Central memory CD8-positive, alpha-beta T cell (primary cell): Measurements from ENCODE around the gene SLC35F3.

Source experiments
- ATAC-seq: fragments of 150-1000 bp; cut with Tn5 transposase; replicated peaks from 2 replicates; pipeline ENCODE4 v1.10.0; 2022; ENCODE audit warnings: mild to moderate bottlenecking, moderate FRiP score, moderate number of reproducible peaks; ENCODE audit not compliant: poor library complexity, severe bottlenecking; ENCODE audit errors: extremely low read depth
- DNase-seq, 2 donors: peaks; one replicate each; pipeline ENCODE4 v3.0.0; 2021; ENCODE audit warnings: low spot score in 2 of 2
- H3K27ac Mint-ChIP-seq: one replicate; pipeline ENCODE4 v1.8.0; 2022; ENCODE audit warnings: low read depth, mild to moderate bottlenecking, moderate library complexity, mixed read lengths
- H3K27me3 Mint-ChIP-seq: one replicate; pipeline ENCODE4 v1.8.0; 2022; ENCODE audit warnings: mixed read lengths
- H3K36me3 Mint-ChIP-seq: one replicate; pipeline ENCODE4 v1.8.0; 2022; ENCODE audit warnings: mild to moderate bottlenecking, moderate library complexity, mixed read lengths; ENCODE audit not compliant: insufficient read depth
- H3K4me1 Mint-ChIP-seq: one replicate; pipeline ENCODE4 v1.8.0; 2022; ENCODE audit warnings: mixed read lengths
- H3K4me3 Mint-ChIP-seq: one replicate; pipeline ENCODE4 v1.8.0; 2022; ENCODE audit warnings: mild to moderate bottlenecking, moderate library complexity, mixed read lengths
- H3K9me3 Mint-ChIP-seq: one replicate; pipeline ENCODE4 v1.8.0; 2022; ENCODE audit warnings: mixed read lengths

SLC35F3 gene

DNA sequence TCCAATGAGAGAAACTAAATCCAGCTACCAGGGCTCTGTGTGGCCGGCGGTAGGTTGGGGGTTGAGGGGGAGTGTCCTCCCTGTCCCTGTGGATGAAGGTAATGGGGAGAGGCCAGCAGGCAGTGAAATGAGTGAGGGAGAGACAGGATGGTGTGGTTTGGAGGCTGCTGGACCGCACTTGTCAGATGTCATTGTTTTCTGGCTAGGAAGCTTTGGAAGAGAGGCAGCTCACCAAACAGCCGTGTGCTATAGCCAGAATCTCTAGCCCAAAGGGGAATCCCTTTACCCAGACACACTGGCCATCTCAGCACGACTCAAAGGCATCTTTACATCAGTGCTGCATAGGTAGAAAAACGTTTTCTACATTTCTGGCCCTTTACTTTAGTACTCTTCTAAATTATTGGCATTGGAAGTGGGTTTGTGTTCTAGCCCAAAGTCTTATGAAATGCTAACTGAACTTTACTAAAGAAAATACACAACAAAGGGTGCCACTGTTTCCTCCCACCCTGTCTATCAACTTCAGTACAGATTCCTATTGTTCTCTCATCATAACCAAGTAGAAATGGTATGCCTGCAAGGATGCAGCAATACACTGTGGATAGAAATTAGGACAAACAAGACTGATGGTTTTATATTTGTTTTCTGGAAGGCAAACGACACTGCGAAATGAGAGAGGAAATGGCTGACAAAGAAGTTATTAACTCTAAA, 372.8 kb downstream of the SLC35F3 start:
- no peak overlapping the region for H3K27ac Mint-ChIP-seq
- no peak for DNase-seq
- H3K27me3 Mint-ChIP-seq, result peaks cover 42% of the 10 kb centered on the region
- ATAC-seq, result no peak
- H3K9me3 Mint-ChIP-seq, result no peaks in the 10 kb centered on the region
- H3K4me3 Mint-ChIP-seq, result no peak overlapping the region
- H3K4me1 Mint-ChIP-seq, result no peaks in the 10 kb centered on the region
- peaks cover 3% of the 10 kb centered on the region for H3K36me3 Mint-ChIP-seq

DNA sequence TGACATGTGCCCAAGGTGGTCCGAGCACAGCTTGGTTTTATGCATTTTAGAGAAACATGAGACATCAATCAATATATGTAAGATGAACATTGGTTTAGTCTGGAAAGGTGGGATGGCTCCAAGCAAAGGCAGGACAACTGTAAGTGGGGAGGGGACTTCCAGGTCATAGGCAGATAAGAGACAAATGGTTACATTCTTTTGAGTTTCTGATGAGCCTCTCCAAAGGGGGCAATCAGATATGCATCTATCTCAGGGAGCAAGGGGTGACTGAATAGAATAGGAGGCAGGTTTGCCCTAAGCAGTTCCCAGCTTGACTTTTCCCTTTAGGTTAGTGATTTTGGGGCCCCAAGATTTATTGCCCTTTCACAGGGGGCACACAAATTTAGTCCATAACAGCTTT, 374.5 kb downstream of the SLC35F3 start:
- Mint-ChIP-seq H3K9me3 (no peaks in the 10 kb centered on the region), H3K4me1 (no peaks in the 10 kb centered on the region), H3K27me3 (peaks cover 26% of the 10 kb centered on the region), H3K27ac (no peak overlapping the region), H3K4me3 (no peak overlapping the region), H3K36me3 (peaks cover 3% of the 10 kb centered on the region)
- DNase-seq, result no peak
- no peak for ATAC-seq

DNA sequence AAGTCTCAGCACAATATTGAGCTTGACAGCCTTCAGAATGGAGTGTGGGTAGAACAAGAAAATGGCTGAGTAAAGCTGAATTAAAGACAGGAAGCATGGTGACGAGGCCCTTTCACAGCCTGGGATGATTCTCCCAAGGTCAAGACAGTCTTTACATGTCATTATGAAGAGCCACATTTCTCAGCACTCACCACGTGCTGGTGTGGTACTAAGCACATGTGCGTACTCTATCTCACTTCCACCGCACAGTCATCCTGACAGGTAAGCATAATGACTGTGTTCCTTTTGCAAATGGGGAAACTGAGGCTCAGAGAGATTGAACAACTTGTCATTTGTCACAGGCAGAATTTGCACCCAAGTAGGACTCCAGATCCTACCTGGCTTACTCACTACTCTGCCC, 376.0 kb downstream of the SLC35F3 start:
- H3K36me3 Mint-ChIP-seq, result peaks cover 3% of the 10 kb centered on the region
- no peaks in the 10 kb centered on the region for H3K9me3 Mint-ChIP-seq
- H3K4me3 Mint-ChIP-seq, result no peak overlapping the region
- H3K27ac Mint-ChIP-seq, result no peak overlapping the region
- DNase-seq (no peak), ATAC-seq (no peak)
- peaks cover 16% of the 10 kb centered on the region for H3K27me3 Mint-ChIP-seq
- H3K4me1 Mint-ChIP-seq, result no peaks in the 10 kb centered on the region

DNA sequence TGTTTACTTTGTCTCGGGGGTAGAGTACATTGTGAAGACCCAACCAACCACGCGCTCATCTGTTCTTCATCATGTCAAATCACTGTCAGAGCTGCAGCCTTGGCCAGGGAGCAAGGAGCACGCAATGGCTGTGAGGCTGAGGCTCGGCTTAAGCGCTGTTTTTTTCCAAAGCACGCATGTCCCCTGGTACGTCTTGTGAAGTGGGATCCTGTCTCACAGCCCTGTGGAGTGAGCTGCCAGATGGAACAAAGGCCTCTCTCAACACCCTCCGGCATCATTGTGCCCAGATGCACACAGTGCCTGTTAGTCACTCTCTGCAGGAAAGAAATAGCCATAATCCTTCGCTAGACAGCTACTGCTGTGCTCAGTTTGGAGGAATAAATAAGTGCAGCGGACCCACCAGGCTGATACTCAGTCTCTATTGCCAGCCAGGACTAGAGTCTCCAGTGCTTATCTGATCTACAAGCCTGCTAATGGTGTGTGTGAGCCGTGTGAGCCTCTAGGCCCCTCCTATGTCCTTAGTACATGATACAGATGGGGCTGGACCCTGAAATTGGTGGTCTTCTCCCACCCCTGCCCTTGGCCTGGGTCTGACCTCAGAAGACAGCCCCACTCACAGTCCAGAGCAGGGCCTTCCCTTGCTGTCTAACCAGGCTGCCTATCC, 377.5 kb downstream of the SLC35F3 start:
- no peak for ATAC-seq
- Mint-ChIP-seq H3K9me3 (no peaks in the 10 kb centered on the region), H3K36me3 (peaks cover 3% of the 10 kb centered on the region), H3K27ac (no peak overlapping the region), H3K27me3 (peaks cover 14% of the 10 kb centered on the region), H3K4me3 (no peak overlapping the region), H3K4me1 (no peaks in the 10 kb centered on the region)
- no peak for DNase-seq

DNA sequence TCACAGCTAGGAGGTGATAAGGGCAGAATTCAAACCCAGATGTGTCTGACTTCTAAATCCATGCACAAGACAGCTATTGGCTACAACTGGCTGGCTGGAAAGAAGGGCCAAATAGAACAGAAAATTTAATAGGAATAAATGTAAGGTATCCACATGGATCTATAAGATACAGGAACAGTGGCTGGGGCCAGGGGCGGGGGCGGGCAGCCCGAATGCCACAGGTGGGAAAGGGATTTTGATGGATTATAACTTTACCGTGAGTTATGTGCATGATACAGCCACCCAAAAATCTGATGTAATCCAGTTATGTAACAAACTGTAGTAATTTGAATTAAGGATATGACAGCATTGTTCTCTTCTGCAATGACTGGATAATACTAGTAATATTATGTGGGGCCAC, 381.7 kb downstream of the SLC35F3 start:
- Mint-ChIP-seq H3K36me3 (peaks cover 3% of the 10 kb centered on the region), H3K27ac (no peak overlapping the region), H3K27me3 (peaks cover 35% of the 10 kb centered on the region), H3K4me1 (no peaks in the 10 kb centered on the region), H3K9me3 (peaks cover 9% of the 10 kb centered on the region), H3K4me3 (no peak overlapping the region)
- DNase-seq, result no peak
- ATAC-seq, result no peak

DNA sequence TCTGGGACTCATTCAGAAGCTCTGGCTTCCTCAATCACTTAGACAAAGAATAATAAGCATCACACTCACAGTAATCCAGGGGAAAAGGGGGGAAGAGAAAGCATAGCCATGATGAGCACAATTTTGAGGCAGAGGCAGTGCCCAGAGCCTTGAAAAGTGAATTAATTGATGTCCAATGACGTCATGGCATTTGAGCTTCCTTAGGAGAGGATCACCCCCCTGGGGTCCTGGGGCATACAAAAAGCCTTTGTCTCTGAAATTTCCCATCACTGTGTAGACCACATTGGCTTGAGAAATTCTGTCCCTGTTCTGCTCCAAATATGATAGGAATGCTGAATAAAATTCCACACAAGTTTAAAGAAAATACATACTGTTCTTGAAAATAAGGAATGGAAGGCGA, 384.5 kb downstream of the SLC35F3 start:
- Mint-ChIP-seq H3K4me3 (no peak overlapping the region), H3K9me3 (peaks cover 9% of the 10 kb centered on the region), H3K27me3 (peaks cover 44% of the 10 kb centered on the region), H3K27ac (no peak overlapping the region), H3K36me3 (no peaks in the 10 kb centered on the region), H3K4me1 (no peaks in the 10 kb centered on the region)
- no peak for ATAC-seq
- DNase-seq, result no peak

DNA sequence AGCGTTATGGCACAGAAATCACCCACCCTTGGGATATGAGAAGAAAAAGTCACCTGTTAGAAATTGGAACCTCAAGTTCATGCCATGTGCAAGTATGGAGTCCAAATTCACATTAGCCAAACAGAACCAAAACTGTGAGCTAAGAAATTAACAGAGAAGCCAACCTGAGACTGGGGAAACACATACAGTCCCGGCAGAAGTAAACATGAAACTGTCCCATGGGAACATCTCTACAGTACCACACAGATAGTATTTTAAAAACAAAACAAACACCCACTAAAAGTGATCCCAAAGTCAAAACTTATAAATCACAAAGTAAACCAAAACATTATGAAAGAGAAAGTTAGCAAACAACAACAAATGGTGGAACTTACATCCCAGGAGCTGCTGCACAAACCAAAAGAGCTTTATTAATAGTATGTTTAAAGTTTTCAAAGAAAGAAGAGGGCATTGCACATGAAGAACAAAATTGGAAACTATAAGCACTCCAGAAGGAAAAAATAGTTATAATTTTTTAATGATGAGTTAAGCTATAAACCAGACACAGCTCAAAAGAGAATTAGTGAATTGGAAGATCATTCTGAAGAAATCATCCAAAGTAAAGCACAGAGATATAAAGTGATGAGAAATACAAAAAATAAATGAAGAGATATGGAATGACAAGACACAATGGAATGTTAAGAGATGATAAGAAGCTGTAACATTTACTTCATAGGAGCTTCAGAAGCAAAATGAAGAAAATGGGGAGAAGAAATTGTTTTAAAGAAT, 385.2 kb downstream of the SLC35F3 start:
- H3K4me1 Mint-ChIP-seq, result no peaks in the 10 kb centered on the region
- H3K27ac Mint-ChIP-seq, result no peak overlapping the region
- peaks cover 52% of the 10 kb centered on the region for H3K27me3 Mint-ChIP-seq
- DNase-seq (no peak), ATAC-seq (no peak)
- no peak overlapping the region for H3K4me3 Mint-ChIP-seq
- H3K9me3 Mint-ChIP-seq, result peaks cover 9% of the 10 kb centered on the region
- no peaks in the 10 kb centered on the region for H3K36me3 Mint-ChIP-seq

DNA sequence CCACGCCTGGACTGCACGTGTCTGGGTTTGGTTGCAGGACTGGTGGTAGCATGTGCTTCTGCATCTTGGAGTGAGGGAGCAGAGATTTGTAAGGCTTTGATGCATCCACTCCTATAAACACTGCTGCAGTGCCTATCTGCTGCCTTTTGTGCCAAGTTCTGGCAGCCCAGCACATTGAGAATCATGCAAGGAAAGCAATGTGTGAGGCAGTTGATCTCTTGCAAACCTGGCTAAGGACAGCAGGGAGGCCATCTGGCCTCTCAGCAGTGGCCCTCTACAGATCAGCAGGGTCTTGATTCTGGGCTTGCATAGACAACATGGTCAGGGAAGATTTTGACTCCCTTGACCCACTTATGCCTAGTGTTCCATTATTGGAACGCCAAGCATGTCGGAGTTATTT, 387.5 kb downstream of the SLC35F3 start:
- Mint-ChIP-seq H3K36me3 (no peaks in the 10 kb centered on the region), H3K9me3 (peaks cover 9% of the 10 kb centered on the region), H3K4me1 (no peaks in the 10 kb centered on the region), H3K4me3 (no peak overlapping the region), H3K27ac (no peak overlapping the region), H3K27me3 (peaks cover 59% of the 10 kb centered on the region)
- DNase-seq (no peak), ATAC-seq (no peak)

DNA sequence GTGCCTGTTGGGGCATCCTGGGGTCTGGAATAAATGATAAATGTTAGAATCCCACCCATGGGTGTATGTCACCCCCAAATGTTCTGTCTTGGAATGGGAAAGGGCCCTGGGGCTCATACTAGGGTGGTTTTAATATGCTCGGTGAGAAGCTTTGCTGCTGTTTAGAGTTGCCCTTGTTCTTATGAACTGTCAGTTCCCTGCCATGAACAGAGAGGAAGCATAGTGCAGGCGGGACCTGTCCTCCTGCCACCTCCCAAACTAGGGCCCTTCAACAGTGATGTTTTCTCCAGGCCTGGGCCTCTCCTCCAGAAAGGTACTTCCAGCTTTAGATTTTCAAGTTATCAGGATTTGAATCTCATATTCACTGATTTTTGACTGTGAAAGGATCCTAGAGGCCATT, 388.1 kb downstream of the SLC35F3 start:
- Mint-ChIP-seq H3K9me3 (peaks cover 9% of the 10 kb centered on the region), H3K27ac (no peak overlapping the region), H3K27me3 (peaks cover 65% of the 10 kb centered on the region), H3K4me1 (no peaks in the 10 kb centered on the region), H3K36me3 (no peaks in the 10 kb centered on the region), H3K4me3 (no peak overlapping the region)
- ATAC-seq (no peak), DNase-seq (no peak)

DNA sequence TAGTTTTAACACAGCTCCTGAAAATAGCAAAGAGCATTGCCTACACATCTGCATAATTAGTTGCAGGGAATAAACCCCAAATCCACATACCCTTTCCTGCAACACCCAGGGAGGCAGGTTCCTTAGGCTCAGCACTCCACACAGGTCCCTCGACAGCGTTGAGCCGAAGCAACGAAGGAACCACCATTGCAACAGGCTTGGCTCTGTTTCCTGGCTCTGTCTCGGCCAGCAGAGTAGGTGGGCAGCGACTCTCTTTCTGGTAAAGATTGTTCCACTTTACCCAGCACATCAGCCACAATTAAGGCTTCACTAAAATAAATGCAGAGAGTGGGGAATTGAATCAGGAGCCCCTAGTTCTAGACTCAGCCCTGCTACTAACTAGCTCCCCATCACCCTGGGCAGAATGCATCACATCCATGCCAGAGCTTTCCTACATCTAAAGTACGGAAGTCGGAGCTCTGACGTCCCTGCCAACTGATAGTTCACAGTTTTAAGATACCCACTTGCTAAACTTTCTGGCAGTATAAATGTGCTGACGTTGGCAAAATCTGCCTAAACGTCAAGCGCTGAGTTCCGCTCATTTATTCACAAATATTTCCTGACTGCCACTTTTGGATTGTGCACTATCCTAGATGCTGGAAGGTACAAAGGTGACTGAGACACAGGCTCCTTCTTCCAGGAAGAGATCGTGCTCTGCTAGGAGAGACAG, 389.8 kb downstream of the SLC35F3 start:
- Mint-ChIP-seq H3K9me3 (peaks cover 9% of the 10 kb centered on the region), H3K4me3 (no peak overlapping the region), H3K36me3 (no peaks in the 10 kb centered on the region), H3K4me1 (no peaks in the 10 kb centered on the region), H3K27ac (no peak overlapping the region), H3K27me3 (peaks cover 74% of the 10 kb centered on the region)
- DNase-seq (no peak), ATAC-seq (no peak)

DNA sequence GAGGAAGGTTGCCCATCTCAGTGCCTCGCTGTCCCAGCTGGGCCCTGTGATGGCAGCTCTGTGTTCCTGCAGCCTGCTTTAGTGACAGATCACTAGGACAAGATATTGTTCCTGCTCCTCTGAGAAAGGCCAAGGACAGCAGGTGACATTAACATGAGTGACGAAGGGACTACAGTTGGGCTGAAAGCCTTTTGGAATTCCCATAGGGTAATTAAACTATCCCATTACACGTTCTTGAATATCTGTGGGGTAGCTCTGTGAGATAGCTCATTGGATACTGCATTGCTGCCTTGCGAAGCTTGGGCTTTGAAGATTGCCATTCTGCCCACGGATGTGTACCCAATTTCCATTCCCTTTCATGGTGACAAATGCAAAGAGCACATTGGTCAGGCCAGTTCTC, 390.6 kb downstream of the SLC35F3 start:
- Mint-ChIP-seq H3K27ac (no peak overlapping the region), H3K36me3 (no peaks in the 10 kb centered on the region), H3K27me3 (peaks cover 66% of the 10 kb centered on the region), H3K4me3 (no peak overlapping the region), H3K4me1 (no peaks in the 10 kb centered on the region), H3K9me3 (peaks cover 2% of the 10 kb centered on the region)
- no peak for DNase-seq
- no peak for ATAC-seq

DNA sequence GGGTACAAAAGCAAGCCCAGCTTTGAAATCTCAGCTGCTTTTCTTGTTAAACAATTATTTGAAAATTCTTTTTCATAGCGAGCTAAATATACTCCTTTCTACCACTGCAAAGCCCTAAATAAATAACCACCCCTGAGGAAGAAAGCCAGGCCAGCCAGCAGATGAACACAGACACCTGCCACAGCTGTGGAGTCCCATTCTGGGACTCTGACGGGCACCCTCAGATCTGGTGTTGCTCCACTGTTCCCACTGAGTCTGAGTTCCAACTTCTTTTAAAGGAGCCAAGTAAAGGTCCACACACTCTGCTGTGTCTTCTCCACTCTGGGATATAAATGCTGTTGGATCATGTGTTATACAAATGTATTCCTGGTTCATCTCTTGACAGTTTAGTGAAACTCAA, 391.1 kb downstream of the SLC35F3 start:
- DNase-seq (no peak), ATAC-seq (no peak)
- H3K27me3 Mint-ChIP-seq, result peaks cover 60% of the 10 kb centered on the region
- no peaks in the 10 kb centered on the region for H3K4me1 Mint-ChIP-seq
- no peaks in the 10 kb centered on the region for H3K9me3 Mint-ChIP-seq
- no peak overlapping the region for H3K27ac Mint-ChIP-seq
- H3K4me3 Mint-ChIP-seq, result no peak overlapping the region
- H3K36me3 Mint-ChIP-seq, result no peaks in the 10 kb centered on the region
